ENCODE results near the gene ALKBH1. TPM values are rescaled to one million over a fixed set of nuclear protein-coding genes. Genes with fewer than 3 reads are reported as not detected.

ALKBH1 gene, protein sequence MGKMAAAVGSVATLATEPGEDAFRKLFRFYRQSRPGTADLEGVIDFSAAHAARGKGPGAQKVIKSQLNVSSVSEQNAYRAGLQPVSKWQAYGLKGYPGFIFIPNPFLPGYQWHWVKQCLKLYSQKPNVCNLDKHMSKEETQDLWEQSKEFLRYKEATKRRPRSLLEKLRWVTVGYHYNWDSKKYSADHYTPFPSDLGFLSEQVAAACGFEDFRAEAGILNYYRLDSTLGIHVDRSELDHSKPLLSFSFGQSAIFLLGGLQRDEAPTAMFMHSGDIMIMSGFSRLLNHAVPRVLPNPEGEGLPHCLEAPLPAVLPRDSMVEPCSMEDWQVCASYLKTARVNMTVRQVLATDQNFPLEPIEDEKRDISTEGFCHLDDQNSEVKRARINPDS
- total RNA-seq: 10 to 100 TPM in 1 of 2 donors, 1 to 10 TPM in 1; 10.0 to 15.3 TPM

DNA sequence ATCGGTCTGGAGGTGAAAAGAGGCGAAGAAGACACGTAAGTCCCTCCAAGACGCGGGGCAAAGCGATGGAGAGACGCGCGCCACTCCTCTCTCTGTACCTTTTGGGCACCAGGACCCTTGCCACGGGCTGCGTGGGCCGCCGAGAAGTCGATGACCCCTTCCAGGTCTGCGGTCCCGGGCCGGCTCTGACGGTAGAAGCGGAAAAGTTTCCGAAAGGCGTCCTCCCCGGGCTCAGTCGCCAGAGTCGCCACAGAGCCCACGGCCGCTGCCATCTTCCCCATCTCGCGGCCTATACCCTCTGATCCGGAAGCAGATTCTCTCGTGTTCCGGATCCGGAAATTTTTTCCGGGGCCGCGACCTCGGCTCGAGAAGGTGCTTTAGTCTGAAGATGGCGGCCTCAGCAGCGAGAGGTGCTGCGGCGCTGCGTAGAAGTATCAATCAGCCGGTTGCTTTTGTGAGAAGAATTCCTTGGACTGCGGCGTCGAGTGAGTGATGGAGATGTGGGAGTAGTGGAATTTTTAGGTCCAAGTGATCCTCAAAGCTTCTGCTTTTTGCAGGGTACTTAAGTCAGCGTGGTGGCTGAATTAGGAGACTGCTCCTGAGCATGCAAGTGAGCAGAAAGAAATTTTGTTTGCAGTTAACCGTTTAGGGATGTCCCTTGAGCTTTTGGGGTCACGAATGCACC lies at the start of gene ALKBH1, which contains the start of gene SLIRP:
Gene ALKBH1 (minus strand): TSS at position 300 of the 685 bp plus-strand sequence. CDS start 19 bp downstream, at position 281.
Gene SLIRP (plus strand): TSS at position 380 of the 685 bp plus-strand sequence. CDS start 9 bp downstream, at position 389.

Small RNA genes lying within 50 kb of the gene (small RNA-seq; reads per million reads assigned to genes)
- 0 reads per million in 2 donors for gene COX6CP11

Other genes starting within 250 kb of the ALKBH1 start
- gene AHSA1, start 249.9 kb downstream of the ALKBH1 start, total RNA-seq: 100 to 1,000 TPM in 1 of 2 donors, 10 to 100 TPM in 1; 97.0 to 196 TPM
- not detected for gene ISM2, start 209.2 kb downstream of the ALKBH1 start, total RNA-seq
- 10 to 100 TPM; 29.3 to 40.3 TPM for gene SPTLC2, start 91.4 kb downstream of the ALKBH1 start, total RNA-seq
- 100 to 1,000 TPM; 196 to 201 TPM for gene SLIRP, start 80 bp upstream of the ALKBH1 start, total RNA-seq
- 10 to 100 TPM; 59.2 to 78.6 TPM for gene SNW1, start 53.1 kb upstream of the ALKBH1 start, total RNA-seq
- gene ADCK1, start 92.1 kb upstream of the ALKBH1 start, total RNA-seq: 10 to 100 TPM in 1 of 2 donors, 1 to 10 TPM in 1; 8.0 to 15.8 TPM